GM12872 (cell line): ENCODE measurements around the gene SP4.

Experiments used
- TF ChIP-seq, protein P1 (sequence below): IDR thresholded peaks from 3 replicates; pipeline ENCODE4 v1.5.1; 2011; ENCODE audit warnings: low read depth, mild to moderate bottlenecking, low read length, moderate library complexity; ENCODE audit not compliant: insufficient read depth

Gene SP4

GRCh38 chr7:21500117-21500832 lies 72.4 kb downstream of the SP4 start:
- TF ChIP-seq, protein P1, sequence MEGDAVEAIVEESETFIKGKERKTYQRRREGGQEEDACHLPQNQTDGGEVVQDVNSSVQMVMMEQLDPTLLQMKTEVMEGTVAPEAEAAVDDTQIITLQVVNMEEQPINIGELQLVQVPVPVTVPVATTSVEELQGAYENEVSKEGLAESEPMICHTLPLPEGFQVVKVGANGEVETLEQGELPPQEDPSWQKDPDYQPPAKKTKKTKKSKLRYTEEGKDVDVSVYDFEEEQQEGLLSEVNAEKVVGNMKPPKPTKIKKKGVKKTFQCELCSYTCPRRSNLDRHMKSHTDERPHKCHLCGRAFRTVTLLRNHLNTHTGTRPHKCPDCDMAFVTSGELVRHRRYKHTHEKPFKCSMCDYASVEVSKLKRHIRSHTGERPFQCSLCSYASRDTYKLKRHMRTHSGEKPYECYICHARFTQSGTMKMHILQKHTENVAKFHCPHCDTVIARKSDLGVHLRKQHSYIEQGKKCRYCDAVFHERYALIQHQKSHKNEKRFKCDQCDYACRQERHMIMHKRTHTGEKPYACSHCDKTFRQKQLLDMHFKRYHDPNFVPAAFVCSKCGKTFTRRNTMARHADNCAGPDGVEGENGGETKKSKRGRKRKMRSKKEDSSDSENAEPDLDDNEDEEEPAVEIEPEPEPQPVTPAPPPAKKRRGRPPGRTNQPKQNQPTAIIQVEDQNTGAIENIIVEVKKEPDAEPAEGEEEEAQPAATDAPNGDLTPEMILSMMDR: no peak

DNA sequence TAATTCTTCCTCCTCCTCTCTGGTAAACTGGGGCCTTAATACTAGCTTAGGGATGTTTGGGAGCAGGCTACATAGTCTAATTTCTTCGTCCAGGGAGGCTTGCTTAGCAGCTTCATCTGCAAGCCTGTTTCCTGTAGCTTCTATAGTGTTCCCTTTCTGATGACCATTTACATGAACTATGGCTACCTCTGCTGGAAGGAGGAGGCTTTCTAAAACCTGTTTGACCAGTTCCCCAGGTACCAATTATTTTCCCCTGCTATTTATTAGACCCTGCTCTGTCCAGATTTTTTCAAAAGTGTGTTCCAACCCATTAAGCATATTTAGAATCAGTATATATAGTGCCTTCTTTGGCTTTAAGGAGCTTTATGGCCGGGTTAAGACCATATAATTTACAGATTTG lies 76.1 kb downstream of the SP4 start:
- TF ChIP-seq, protein P1: no peak

GRCh38 chr7:21507627-21508343 lies 79.9 kb downstream of the SP4 start:
- TF ChIP-seq, protein P1: peak; percentile 79

- TF ChIP-seq, protein P1: no peak
Observed at GRCh38 chr7:21508538-21508937, 80.7 kb downstream of the SP4 start.

GRCh38 chr7:21514062-21514461 lies 86.2 kb downstream of the SP4 start:
- TF ChIP-seq, protein P1: no peak

DNA sequence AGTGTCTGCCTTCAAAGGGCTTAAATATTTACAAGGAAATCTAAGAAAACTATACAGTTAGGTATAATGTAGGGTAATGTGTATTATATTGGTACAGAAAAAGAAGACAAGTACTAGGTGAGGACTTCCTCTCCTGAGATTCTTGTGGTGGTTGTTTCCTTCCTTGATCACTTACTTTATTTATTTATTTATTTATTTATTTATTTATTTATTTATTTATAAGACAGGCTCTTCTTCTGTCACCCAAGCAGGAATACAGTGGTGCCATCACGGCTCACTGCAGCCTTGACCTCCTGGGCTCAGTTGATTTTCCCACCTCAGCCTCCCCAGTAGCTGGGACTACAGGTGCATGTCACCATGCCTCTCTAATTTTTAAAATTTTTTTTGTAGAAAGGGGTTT lies 96.8 kb downstream of the SP4 start:
- TF ChIP-seq, protein P1: no peak

GRCh38 chr7:21526007-21526406 lies 98.1 kb downstream of the SP4 start:
- TF ChIP-seq, protein P1: peak; percentile 46
